Chondrocyte (in vitro differentiated cells): ENCODE measurements around the gene LRRC3C. TPM values are rescaled to one million over a fixed set of nuclear protein-coding genes. Genes with fewer than 3 reads are reported as not detected.
"Not testable (repeated sequence)": the region's sequence is repeated elsewhere in the genome, so short reads cannot be mapped to it uniquely, and the experiment has no call there.

Experiments
- DNase-seq: peaks from one replicate; pipeline ENCODE4 v3.0.0; 2021; ENCODE audit warnings: mixed read lengths, low spot score
- H3K27ac Mint-ChIP-seq: one replicate; pipeline ENCODE4 v1.8.0; 2021; ENCODE audit warnings: mild to moderate bottlenecking, moderate library complexity, mixed read lengths; ENCODE audit not compliant: unreplicated experiment
- H3K27me3 Mint-ChIP-seq: 2 replicates; pipeline ENCODE4 v1.8.0; 2021; ENCODE audit warnings: low read depth, mixed read lengths
- H3K36me3 Mint-ChIP-seq: 2 replicates; pipeline ENCODE4 v1.8.0; 2021; ENCODE audit warnings: low read depth, mixed read lengths
- H3K4me1 Mint-ChIP-seq: 2 replicates; pipeline ENCODE4 v1.8.0; 2021; ENCODE audit warnings: low read depth, mild to moderate bottlenecking, mixed read lengths
- H3K4me3 Mint-ChIP-seq: one replicate; pipeline ENCODE4 v1.8.0; 2021; ENCODE audit warnings: mild to moderate bottlenecking, moderate library complexity, mixed read lengths; ENCODE audit not compliant: unreplicated experiment
- H3K9me3 Mint-ChIP-seq: 2 replicates; pipeline ENCODE4 v1.8.0; 2021; ENCODE audit warnings: low read depth, mixed read lengths
- total RNA-seq: library from RNA; stranded (reverse); gene quantifications from 3 replicates; pipeline ENCODE4 v1.2.1, GENCODE V29; 2021
- TF ChIP-seq, protein P1 (sequence below): fragments of 200-600 bp; sonication (generic); IDR thresholded peaks from 2 replicates; pipeline ENCODE4 v1.5.0; 2021; ENCODE audit warnings: antibody characterized with exemption, mild to moderate bottlenecking, moderate library complexity

LRRC3C gene
- total RNA-seq, 1 donor from 2014 or later = not detected

DNA sequence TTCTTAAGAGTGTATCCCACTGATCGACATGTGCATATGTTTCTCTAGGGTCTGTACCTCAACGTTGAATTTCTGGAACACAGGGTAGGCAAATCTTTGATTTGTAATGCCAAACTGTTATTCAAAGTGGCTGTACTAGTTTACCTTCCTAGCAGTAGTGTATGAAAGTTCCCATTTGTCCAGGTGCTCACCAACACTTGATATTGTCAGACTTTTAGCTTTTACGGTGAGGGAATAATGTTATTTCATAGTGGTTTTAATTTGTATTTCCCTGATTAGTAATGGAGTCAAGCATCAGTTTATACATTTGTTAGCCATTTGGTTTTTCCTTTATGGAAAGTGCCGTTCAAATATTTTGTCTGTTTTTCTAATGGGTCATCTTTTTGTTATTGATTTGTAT, 29.4 kb upstream of the LRRC3C start:
- no peak overlapping the region for H3K4me3 Mint-ChIP-seq
- TF ChIP-seq, protein P1, sequence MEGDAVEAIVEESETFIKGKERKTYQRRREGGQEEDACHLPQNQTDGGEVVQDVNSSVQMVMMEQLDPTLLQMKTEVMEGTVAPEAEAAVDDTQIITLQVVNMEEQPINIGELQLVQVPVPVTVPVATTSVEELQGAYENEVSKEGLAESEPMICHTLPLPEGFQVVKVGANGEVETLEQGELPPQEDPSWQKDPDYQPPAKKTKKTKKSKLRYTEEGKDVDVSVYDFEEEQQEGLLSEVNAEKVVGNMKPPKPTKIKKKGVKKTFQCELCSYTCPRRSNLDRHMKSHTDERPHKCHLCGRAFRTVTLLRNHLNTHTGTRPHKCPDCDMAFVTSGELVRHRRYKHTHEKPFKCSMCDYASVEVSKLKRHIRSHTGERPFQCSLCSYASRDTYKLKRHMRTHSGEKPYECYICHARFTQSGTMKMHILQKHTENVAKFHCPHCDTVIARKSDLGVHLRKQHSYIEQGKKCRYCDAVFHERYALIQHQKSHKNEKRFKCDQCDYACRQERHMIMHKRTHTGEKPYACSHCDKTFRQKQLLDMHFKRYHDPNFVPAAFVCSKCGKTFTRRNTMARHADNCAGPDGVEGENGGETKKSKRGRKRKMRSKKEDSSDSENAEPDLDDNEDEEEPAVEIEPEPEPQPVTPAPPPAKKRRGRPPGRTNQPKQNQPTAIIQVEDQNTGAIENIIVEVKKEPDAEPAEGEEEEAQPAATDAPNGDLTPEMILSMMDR = no peak

DNA sequence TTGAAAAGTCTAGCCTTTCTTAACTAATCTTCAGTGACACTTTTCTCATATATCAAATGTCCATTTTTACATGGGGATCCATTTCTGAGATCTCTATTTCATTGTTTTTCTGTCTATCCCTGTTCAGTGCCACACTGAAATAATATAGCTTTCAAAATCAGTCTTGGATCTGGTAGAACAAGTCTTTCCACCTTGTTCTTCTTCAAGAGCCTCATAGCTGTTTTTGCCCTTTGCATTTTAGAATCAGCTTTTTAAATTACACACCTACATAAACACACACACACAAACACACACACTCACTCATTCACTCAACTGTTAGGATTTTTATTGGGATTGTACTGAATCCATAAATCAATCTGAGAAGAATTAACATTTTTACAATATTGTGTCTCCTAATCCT, 28.3 kb upstream of the LRRC3C start:
- no peak overlapping the region for H3K27ac Mint-ChIP-seq

More for the DNA sequence above, 29.4 kb upstream of the LRRC3C start:
- no peaks in the 10 kb centered on the region for H3K36me3 Mint-ChIP-seq
- no peaks in the 10 kb centered on the region for H3K9me3 Mint-ChIP-seq
- no peak overlapping the region for H3K27ac Mint-ChIP-seq
- H3K4me1 Mint-ChIP-seq = no peaks in the 10 kb centered on the region
- no peak for DNase-seq
- peaks cover 14% of the 10 kb centered on the region for H3K27me3 Mint-ChIP-seq

DNA sequence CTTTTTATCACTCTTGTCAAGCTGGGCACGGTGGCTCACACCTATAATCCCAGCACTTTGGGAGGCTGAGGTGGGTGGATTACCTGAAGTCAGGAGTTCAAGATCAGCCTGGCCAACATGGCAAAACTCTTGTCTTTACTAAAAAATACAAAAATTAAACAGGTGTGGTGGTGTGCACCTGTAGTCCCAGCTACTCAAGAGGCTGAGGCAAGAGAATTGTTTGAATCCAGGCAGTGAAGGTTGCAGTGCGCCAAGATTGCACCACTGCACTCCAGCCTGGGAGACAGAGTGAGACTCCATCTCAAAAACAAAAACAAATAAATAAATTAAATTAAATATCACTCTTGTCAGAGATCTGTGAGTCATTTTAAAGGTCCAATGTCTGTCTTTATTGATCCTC, 25.5 kb upstream of the LRRC3C start:
- not testable (repeated sequence) for H3K4me1 Mint-ChIP-seq, DNase-seq, H3K27me3 Mint-ChIP-seq, H3K4me3 Mint-ChIP-seq, H3K27ac Mint-ChIP-seq, H3K36me3 Mint-ChIP-seq, H3K9me3 Mint-ChIP-seq

More for the DNA sequence above, 28.3 kb upstream of the LRRC3C start:
- Mint-ChIP-seq H3K9me3 (no peaks in the 10 kb centered on the region), H3K4me3 (no peak overlapping the region), H3K36me3 (no peaks in the 10 kb centered on the region), H3K4me1 (peaks cover 3% of the 10 kb centered on the region), H3K27me3 (peaks cover 8% of the 10 kb centered on the region)
- TF ChIP-seq, protein P1 = no peak
- DNase-seq = no peak

DNA sequence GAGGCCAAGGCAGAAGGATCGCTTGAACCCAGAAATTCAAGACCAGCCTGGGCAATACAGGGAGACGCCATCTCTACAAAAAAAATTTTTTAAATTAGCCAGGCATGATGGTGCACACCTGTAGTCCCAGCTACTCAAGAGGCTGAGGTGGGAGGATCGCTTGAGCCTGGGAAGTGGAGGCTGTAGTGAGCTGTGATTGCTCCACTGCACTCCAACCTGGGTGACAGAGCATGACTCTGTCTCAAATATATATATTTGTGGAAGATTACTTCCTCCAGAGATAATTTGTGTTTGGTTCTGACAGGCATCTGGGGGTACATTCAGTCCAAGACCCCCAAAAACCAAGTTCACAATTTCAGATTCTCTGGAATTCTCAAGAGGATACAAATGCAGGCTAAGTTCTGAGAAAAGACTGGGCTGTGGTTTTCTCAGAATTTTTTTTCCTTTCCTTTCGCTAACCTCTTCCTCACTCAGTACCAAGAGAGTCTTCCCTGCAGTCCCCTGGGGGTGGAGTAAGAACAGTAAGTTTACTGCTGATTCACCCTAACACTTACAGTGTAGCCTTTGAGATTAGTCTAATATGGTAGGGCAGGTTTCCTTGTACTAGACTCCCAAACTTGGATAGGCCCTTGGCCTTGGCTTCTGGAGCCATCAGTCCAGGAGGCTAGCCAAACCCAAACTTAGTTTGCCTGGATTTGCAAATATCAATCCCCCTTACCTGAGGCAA, 24.2 kb upstream of the LRRC3C start:
- TF ChIP-seq, protein P1 = no peak
- H3K4me1 Mint-ChIP-seq = peaks cover 3% of the 10 kb centered on the region
- DNase-seq = no peak
- H3K4me3 Mint-ChIP-seq = no peak overlapping the region
- peaks cover 2% of the 10 kb centered on the region for H3K27me3 Mint-ChIP-seq
- peaks cover 3% of the 10 kb centered on the region for H3K36me3 Mint-ChIP-seq
- H3K27ac Mint-ChIP-seq = no peak overlapping the region
- no peaks in the 10 kb centered on the region for H3K9me3 Mint-ChIP-seq

DNA sequence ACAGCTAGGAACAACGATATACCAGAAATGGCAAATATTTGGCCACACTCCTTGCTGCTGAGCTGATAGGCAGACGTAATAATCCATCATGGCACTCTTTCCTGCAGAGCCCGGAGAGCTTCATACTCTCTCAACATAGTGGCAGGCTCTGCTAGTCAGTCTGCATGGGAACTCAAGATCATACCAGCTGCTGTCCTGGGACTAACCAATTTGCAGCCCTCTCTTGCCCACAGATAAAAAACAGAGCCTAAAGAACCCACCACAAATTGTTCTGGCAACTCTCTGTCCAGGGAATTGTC, 22.6 kb upstream of the LRRC3C start:
- TF ChIP-seq, protein P1 = no peak
- H3K36me3 Mint-ChIP-seq = peaks cover 6% of the 10 kb centered on the region
- no peak overlapping the region for H3K4me3 Mint-ChIP-seq
- DNase-seq = no peak
- H3K4me1 Mint-ChIP-seq = peaks cover 3% of the 10 kb centered on the region
- H3K27ac Mint-ChIP-seq = no peak overlapping the region
- H3K9me3 Mint-ChIP-seq = no peaks in the 10 kb centered on the region
- no peaks in the 10 kb centered on the region for H3K27me3 Mint-ChIP-seq

DNA sequence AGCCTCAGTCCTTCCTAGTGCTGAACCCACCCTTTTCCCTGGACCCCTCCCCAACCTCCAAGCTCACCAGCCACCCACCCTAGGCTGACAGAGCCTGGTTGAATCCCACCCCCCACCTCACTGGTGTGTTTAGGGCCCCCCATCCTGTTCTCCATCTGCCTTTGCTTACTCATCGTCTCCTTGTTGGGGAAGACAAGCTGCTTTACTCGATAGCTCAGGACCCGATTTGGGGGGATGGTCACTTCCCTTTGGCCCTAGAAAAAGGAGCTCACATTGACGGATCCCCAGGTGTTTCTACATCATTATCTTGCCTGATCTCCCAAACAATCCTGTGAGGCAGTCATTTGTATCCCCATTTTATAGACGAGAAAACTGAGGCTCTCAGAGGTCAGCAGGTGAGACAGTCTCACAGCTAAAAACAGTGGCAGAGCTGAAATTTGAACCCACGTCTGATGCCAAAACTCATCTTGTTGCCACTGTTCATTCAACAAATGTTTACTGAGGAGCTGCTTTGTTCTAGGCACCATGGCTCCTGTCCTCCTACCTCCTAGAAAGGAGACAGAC, 18.7 kb upstream of the LRRC3C start:
- no peak for DNase-seq
- Mint-ChIP-seq H3K27ac (no peak overlapping the region), H3K27me3 (no peaks in the 10 kb centered on the region), H3K4me3 (no peak overlapping the region), H3K4me1 (no peaks in the 10 kb centered on the region), H3K36me3 (peaks cover 13% of the 10 kb centered on the region), H3K9me3 (no peaks in the 10 kb centered on the region)
- TF ChIP-seq, protein P1 = no peak
